GM23248 (cell line): ENCODE results near the gene RADIL.

Experiments
- EZH2 ChIP-seq: fragments of 200-600 bp; sonication (generic); IDR thresholded peaks from 2 replicates; pipeline ENCODE4 v1.6.1; 2018; ENCODE audit warnings: antibody characterized with exemption, mild to moderate bottlenecking; ENCODE audit not compliant: insufficient read depth, poor library complexity, severe bottlenecking
- EZH2phosphoT487 ChIP-seq: fragments of 200-600 bp; sonication (generic); IDR thresholded peaks from 2 replicates; pipeline ENCODE4 v1.6.1; 2018; ENCODE audit warnings: antibody characterized with exemption, moderate library complexity, mild to moderate bottlenecking, low read depth; ENCODE audit not compliant: insufficient read depth

DNA sequence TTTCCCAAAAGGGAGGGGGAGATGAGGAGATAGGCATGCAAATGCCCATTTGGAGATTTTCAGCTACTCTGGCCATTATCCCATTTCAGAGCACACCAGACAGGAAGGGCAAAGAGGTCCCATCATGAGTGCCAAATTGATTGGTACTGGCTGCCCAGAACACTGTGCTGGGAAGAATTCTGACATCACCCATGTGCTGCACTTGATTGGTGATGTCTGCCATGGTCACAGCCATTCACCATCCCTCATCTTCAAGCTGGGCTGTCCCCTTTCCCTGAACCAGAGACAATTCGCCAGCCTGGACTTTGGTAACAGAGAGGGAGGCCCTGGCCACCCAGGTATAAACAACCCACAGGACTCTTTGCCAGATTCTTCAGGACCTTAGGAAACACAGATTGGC, 23.2 kb upstream of the RADIL start:
- no peak for TF ChIP-seq EZH2phosphoT487
- TF ChIP-seq EZH2, result no peak
